GM19324 (cell line): ENCODE data around the gene MTA2.

Experiments
- ATAC-seq: cut with Tn5 transposase; IDR thresholded peaks from one replicate; pipeline ENCODE4 v1.9.1; 2021; ENCODE audit warnings: mild to moderate bottlenecking, moderate library complexity; ENCODE audit not compliant: unreplicated experiment, low FRiP score

The MTA2 gene

DNA sequence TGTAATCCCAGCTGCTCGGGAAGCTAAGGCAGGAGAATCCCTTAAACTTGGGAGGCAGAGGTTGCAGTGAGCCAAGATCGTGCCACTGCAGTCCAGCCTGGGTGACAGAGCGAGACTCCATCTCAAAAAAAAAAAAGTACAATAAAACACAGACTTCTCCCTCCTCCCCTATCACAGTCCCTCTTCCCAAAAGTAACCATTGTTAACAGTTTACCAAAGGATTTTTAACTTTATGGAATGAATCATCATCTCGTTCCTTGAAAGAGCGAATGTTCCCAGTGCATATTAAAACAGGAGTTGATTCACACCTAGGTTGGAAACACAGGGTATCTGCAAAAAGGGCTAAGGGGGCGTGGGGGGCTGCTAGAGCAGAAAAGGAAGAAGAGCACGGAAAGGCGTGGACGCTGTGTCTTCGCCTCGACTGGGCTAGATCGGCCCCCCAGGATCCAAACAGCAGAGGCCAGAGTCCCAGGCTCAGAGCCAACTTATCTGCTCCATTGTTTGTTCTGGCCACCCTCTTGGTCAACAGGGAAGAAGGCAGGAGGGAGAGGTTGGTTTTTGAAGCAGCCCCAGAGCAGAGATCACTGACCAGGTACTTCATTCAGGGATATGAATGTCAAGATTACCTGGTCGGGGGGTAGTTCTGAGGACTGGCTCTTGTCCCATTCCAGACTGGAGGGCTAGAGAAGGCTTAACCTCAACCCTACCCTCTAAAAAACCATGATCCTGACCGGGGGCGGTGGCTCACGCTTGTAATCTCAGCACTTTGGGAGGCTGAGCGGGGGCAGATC, 52.9 kb downstream of the MTA2 start:
- no peak for ATAC-seq

DNA sequence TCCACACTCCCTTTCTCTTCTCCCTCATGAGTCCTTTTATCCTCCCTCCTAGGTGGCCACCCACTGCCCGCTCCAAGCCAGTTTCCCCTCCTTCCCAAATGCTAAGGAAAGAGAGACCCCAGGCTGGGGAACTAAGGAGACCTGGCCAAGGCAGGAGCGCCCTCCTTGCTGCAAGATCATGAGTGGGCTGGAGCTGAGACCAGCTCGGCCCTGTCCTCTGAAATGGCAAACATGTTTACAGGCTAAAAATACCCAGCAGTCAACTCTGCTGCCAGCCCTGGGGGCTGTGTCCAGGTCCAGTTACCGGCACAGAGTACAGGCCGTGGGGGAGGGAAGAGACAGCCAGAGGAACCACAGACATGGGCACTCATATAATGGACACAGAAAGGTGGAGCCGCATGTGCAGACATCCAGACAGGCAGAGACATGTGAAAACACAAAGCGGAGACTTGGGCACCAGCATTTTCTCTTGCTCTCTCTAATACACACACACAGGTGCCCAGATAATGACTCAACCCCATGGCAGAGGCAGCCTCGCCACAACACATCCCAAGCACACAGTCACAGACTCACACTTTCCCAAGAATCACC, 53.9 kb downstream of the MTA2 start:
- ATAC-seq = no peak

DNA sequence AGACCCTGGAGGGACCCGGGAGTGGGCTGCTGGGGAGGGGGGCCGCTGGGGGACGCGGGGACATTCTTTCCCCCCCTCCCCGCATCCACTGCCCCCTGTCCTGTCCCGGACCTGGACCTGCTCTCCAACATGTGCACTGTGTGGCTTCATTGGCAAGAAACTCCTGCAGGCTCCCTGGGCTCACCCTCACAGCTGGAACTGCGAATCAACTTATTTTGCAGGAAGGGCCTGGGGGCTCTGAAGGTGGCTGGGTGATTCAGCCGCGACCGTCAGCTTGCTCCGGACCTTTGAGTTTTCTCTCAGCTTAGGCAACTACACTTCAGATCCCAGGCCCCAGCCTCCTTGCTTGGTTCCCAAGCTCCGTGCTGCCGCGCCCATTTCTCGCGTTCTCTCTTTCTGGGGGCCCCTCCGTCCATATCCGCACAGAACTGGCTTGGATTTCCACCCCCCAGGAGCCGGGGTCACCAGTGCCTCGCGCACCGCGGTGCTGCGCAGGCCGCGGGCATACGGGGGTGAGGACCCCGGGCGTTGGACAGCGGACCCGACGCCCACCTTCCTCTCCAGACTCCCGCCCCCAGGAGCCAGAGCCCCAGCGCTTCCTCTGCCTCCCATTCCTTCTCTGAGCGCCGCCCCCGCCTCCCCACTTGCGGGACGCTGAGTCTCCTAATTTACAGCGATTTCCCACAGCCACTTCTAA, 54.6 kb downstream of the MTA2 start:
- no peak for ATAC-seq

DNA sequence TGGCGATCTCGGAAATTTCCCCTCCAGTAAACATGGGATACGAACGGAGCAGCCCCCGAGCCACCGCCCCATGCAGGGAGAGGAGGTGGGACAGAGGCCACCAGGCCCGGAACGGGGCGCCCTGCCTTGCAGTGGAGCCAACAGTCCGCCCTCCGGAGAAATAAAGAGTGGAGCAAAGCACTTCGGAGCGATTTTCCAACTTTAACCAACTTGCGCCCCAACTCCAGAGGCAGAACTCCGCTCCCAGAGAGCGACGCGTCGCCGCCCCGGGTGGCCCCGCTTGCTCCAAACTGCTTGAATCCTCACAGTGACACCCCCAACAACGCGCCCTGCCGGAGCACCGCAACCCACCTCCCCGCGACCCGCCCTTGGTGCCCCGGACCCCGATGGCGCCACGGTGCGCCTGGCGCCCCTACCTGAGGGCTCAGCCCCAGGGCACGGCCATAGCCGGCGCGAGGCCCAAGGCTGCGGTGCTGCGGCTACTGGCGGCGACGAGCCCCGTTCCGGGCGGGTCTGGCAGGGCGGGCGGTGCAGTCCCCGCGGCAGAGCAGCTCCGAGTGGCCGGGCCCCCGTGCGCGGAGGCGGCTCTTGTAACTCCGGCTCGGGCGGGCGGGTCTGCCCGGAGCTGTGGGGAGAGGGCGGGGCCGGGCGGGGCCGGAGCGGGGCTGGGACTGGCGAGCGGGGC, 55.3 kb downstream of the MTA2 start, which contains the start of gene AHNAK:
TSS of gene AHNAK (minus strand) at position 563 of the 685 bp plus-strand sequence. CDS start 10,708 bp downstream, outside the sequence.
- peak; percentile 48 for ATAC-seq

DNA sequence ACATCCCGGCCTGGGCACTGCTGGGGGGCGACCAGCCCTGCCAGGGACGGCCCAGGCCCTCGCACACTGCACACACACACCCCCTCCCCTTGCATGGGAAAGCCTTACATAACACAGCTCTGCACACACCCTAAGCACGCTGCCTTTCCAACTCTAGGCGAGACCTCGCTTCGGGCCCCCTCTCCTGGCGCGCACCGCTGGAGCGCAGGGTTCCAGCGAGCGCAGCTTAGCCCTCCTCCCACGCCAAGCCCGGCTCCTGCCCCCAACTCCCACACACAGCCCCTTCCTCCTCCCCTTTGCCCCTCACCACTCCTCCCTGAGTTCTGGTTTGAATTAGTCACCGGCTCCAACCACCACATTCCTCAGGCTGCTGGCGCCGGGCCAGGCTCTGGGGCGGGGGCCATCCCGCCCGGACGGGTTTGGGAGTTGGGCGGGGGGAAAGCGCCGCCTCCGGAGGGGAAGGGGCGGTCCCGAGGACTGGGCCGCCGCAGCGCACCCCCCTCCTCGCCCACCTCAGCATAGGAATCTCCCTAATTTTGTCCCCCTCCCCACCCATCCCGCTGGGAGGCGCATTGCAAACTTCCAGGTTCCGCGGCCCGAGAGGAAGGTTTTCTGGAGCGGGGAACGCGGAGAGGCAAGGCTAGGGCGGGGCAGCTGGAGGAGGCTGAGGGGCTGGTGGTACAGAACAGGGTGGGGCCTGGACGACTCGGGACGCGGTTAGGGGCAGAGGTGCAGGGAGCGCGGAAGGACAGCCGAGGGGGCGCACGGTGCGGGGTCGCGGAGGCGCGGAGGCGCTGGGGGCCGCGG, 56.0 kb downstream of the MTA2 start:
- no peak for ATAC-seq

DNA sequence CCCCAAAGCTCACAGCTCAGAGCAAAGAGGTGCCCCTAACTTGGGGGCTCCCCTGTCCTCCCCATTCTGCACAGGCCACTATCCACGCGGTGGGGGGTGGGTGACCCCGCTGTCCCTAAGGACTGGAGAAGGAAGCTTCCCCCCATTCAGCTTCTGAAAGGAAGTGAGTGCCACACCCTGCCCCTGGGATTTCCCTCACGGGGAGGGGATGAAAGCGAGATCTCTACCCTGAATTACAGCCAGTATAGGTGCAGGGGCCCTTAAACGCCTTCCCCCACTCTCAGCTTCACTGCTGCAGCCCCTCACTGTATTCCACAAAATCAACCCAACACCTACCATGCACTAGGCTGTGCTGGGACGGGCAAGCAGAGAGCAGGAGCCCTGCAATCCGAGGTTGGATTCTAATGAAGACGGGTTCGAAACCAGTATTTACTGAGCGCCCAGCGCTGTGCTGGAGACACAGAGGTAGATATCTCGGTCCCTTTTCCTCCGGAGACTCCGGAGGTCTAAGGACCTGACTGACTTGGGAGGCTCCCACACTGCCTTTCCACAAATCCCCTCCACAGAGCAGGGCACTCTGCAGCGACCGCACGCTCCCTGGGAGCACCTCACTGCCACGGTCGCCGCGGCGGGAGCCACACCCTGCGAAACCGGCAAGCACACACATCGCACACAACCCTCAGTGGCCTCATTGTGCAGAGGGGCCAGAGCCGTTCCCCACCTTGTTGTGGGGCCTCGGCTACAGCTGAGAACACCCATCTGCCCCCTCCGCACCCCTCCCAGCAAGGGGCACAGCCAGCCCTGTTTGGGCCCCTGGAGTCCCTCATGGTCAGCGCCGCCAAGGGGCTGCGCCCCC, 56.9 kb downstream of the MTA2 start:
- no peak for ATAC-seq

DNA sequence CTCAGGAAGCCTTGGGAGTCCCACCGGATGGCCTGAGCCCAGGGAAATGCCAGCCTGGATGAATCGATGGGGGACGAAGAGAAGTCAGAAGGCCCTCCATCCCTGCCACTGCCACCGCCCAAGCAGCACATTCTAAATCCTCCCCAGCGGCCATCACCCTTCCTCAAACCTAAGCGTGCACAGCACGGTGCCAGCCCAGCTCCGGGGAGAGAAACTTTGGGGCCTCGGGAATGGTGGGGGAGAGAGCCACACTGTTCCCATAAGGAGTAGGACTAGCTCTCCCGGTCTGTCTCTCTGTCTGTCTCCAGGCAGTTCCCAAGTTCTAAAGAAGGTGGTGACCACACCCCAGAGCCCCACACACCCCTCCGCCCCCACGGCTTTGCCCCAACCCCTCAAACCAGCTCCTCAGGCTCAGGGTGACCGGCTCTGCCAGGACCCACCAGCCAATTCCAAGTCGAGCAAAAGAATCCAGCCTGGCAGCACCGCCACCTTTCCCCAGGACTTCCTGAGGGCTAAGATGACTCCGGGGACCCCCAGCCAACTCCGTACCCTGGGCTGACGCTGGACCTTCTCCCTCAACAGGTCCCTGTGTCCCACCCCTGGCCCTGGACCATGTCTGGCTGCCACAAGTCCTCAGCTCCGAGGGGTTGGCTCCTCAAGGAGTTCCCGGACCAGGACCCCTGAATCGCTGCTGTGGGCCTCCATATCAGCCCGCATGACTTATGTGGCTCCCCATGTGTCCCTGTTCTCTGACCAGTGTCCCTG, 57.8 kb downstream of the MTA2 start:
- no peak for ATAC-seq
